Measurements from ENCODE around the gene LENG1.

Gene LENG1

DNA sequence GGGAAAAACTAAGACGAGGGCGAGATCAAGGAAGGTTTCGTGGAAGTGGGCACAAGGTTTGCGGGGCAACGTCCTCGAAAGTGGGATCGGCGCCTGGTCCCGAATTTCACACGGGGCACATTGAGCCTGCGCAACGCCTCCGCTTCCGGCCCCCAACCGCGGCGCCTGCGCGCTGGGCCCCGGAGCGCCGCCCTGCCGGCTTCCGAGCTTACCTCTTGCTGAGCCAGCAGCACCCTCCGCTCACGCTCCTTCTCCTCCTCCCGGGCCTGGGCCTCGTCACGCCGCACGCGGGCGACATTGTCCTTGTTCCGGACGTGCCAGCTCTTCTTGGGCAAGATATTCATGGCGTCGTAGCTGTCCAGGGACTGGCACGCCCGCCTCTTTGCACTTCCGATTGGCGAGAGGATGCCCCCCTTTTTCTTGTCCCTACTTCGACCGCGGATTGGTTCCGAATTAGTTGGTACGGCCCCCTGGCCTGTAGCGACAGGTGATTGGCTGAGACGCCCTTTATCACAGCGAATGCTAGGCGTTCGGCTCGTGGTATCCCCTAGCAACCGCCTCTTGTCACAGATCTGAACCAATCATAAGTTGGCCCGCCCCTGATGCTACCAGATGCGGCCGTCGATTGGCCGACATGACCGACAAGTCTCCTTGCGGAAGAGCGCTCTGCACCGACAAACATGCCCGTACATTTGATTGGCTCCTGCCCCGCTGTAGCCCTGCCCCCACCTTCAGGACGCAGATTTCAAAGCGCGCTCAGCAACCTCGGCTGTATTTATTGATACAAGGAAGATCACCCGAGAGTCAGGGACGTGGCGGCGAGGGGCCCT, at the start of gene LENG1:
LENG1 (minus strand) TSS at position 370 of the 830 bp plus-strand sequence; CDS start at position 344, 26 bp downstream.
- TF ChIP-seq, protein P1, sequence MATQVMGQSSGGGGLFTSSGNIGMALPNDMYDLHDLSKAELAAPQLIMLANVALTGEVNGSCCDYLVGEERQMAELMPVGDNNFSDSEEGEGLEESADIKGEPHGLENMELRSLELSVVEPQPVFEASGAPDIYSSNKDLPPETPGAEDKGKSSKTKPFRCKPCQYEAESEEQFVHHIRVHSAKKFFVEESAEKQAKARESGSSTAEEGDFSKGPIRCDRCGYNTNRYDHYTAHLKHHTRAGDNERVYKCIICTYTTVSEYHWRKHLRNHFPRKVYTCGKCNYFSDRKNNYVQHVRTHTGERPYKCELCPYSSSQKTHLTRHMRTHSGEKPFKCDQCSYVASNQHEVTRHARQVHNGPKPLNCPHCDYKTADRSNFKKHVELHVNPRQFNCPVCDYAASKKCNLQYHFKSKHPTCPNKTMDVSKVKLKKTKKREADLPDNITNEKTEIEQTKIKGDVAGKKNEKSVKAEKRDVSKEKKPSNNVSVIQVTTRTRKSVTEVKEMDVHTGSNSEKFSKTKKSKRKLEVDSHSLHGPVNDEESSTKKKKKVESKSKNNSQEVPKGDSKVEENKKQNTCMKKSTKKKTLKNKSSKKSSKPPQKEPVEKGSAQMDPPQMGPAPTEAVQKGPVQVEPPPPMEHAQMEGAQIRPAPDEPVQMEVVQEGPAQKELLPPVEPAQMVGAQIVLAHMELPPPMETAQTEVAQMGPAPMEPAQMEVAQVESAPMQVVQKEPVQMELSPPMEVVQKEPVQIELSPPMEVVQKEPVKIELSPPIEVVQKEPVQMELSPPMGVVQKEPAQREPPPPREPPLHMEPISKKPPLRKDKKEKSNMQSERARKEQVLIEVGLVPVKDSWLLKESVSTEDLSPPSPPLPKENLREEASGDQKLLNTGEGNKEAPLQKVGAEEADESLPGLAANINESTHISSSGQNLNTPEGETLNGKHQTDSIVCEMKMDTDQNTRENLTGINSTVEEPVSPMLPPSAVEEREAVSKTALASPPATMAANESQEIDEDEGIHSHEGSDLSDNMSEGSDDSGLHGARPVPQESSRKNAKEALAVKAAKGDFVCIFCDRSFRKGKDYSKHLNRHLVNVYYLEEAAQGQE (IDR thresholded peaks at IDR 0.05; ENCODE audit: low read depth) = no peak
- peak; percentile 30; the same call in 1 of the 2 replicates for TF ChIP-seq CEBPB (IDR thresholded peaks at IDR 0.05)
- TF ChIP-seq EP300 (IDR thresholded peaks at IDR 0.05; ENCODE audit: borderline replicate concordance) = no peak
- peak; percentile 62 for TF ChIP-seq TAF1 (IDR thresholded peaks at IDR 0.05; ENCODE audit: low read depth)
- peak; percentile 98 for TF ChIP-seq EGR1 (IDR thresholded peaks at IDR 0.05)
- peak; percentile 64; the same call in 1 of the 2 replicates for TF ChIP-seq FOXM1 (IDR thresholded peaks at IDR 0.05; ENCODE audit: borderline replicate concordance, low read depth)
- TF ChIP-seq TEAD4 (IDR thresholded peaks at IDR 0.05) = no peak
- no peak for TF ChIP-seq ZBTB7A (IDR thresholded peaks at IDR 0.05; ENCODE audit: low read depth)
- peak; percentile 23; the same call in 1 of the 2 replicates for TF ChIP-seq TCF12 (IDR thresholded peaks at IDR 0.05; ENCODE audit: low read depth)
- TF ChIP-seq USF1 (IDR thresholded peaks at IDR 0.05) = 0 out of 2 replicates have a peak, but pooled peaks have one; percentile 1
- TF ChIP-seq RAD21 (IDR thresholded peaks at IDR 0.05; ENCODE audit: low read depth) = no peak
- TF ChIP-seq YY1 (IDR thresholded peaks at IDR 0.05; ENCODE audit: low read depth) = peak; percentile 77
- TF ChIP-seq CREB1 (IDR thresholded peaks at IDR 0.05; ENCODE audit: low read depth) = peak; percentile 64; the same call in 1 of the 2 replicates
- TF ChIP-seq, protein P2, sequence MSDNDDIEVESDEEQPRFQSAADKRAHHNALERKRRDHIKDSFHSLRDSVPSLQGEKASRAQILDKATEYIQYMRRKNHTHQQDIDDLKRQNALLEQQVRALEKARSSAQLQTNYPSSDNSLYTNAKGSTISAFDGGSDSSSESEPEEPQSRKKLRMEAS (IDR thresholded peaks at IDR 0.05) = peak; percentile 96
- no peak for TF ChIP-seq NFIC (IDR thresholded peaks at IDR 0.05)

GRCh38 chr19:54208784-54209057, 49.2 kb upstream of the LENG1 start:
- TF ChIP-seq USF1 (IDR thresholded peaks at IDR 0.05) = no peak
- no peak for TF ChIP-seq CEBPB (IDR thresholded peaks at IDR 0.05)
- TF ChIP-seq EP300 (IDR thresholded peaks at IDR 0.05; ENCODE audit: borderline replicate concordance) = no peak
- TF ChIP-seq RAD21 (IDR thresholded peaks at IDR 0.05; ENCODE audit: low read depth) = no peak
- TF ChIP-seq, protein P2 (IDR thresholded peaks at IDR 0.05) = no peak
- no peak for TF ChIP-seq TCF12 (IDR thresholded peaks at IDR 0.05; ENCODE audit: low read depth)
- no peak for TF ChIP-seq NFIC (IDR thresholded peaks at IDR 0.05)
- TF ChIP-seq EGR1 (IDR thresholded peaks at IDR 0.05) = no peak
- TF ChIP-seq ZBTB7A (IDR thresholded peaks at IDR 0.05; ENCODE audit: low read depth) = no peak
- TF ChIP-seq YY1 (IDR thresholded peaks at IDR 0.05; ENCODE audit: low read depth) = no peak
- no peak for TF ChIP-seq TAF1 (IDR thresholded peaks at IDR 0.05; ENCODE audit: low read depth)
- TF ChIP-seq FOXM1 (IDR thresholded peaks at IDR 0.05; ENCODE audit: borderline replicate concordance, low read depth) = no peak

- TF ChIP-seq FOXM1 (IDR thresholded peaks at IDR 0.05; ENCODE audit: borderline replicate concordance, low read depth) (no peak), RAD21 (IDR thresholded peaks at IDR 0.05; ENCODE audit: low read depth) (no peak), CREB1 (IDR thresholded peaks at IDR 0.05; ENCODE audit: low read depth) (no peak), EP300 (IDR thresholded peaks at IDR 0.05; ENCODE audit: borderline replicate concordance) (no peak; the same call in 1 of the 2 replicates), TEAD4 (IDR thresholded peaks at IDR 0.05) (no peak)
- TF ChIP-seq, protein P2 (IDR thresholded peaks at IDR 0.05) = no peak
Observed at GRCh38 chr19:54207983-54208783, 48.7 kb upstream of the LENG1 start.

GRCh38 chr19:54207676-54207982, 48.1 kb upstream of the LENG1 start:
- no peak for TF ChIP-seq CEBPB (IDR thresholded peaks at IDR 0.05)
- TF ChIP-seq EP300 (IDR thresholded peaks at IDR 0.05; ENCODE audit: borderline replicate concordance) = no peak; the same call in 1 of the 2 replicates
- TF ChIP-seq FOXM1 (IDR thresholded peaks at IDR 0.05; ENCODE audit: borderline replicate concordance, low read depth) = no peak
- TF ChIP-seq, protein P1 (IDR thresholded peaks at IDR 0.05; ENCODE audit: low read depth) = no peak
- no peak for TF ChIP-seq TAF1 (IDR thresholded peaks at IDR 0.05; ENCODE audit: low read depth)
- no peak for TF ChIP-seq EGR1 (IDR thresholded peaks at IDR 0.05)
- no peak for TF ChIP-seq NFIC (IDR thresholded peaks at IDR 0.05)
- no peak for TF ChIP-seq TCF12 (IDR thresholded peaks at IDR 0.05; ENCODE audit: low read depth)
- TF ChIP-seq, protein P2 (IDR thresholded peaks at IDR 0.05) = no peak
- TF ChIP-seq YY1 (IDR thresholded peaks at IDR 0.05; ENCODE audit: low read depth) = no peak
- TF ChIP-seq CREB1 (IDR thresholded peaks at IDR 0.05; ENCODE audit: low read depth) = no peak
- no peak for TF ChIP-seq ZBTB7A (IDR thresholded peaks at IDR 0.05; ENCODE audit: low read depth)
- TF ChIP-seq TEAD4 (IDR thresholded peaks at IDR 0.05) = no peak
- no peak for TF ChIP-seq USF1 (IDR thresholded peaks at IDR 0.05)
- no peak for TF ChIP-seq RAD21 (IDR thresholded peaks at IDR 0.05; ENCODE audit: low read depth)

Measured in Ishikawa (cell line).